ENCODE results near the gene EYA4.

- TF ChIP-seq CTCF (IDR thresholded peaks at IDR 0.05; ENCODE audit: low read length) (no peak), EZH2phosphoT487 (IDR thresholded peaks at IDR 0.05; ENCODE audit: low read length) (no peak), EZH2 (optimal IDR thresholded peaks at IDR 0.05; ENCODE audit: low read depth, low read length) (no peak)
Measured at GRCh38 chr6:133242637-133243585, 1.8 kb downstream of the EYA4 start.

Measured in MM.1S (cell line).